A673 (cell line): Measurements from ENCODE around the gene PLXDC2. TPM values are rescaled to one million over a fixed set of nuclear protein-coding genes. Genes with fewer than 3 reads are reported as not detected.

Experiments
- BruUV-seq: library from RNA; stranded (reverse); fragments of 400-500 nt; replicated peaks from 2 replicates; lab custom pipeline; 2021; lab: Mats Ljungman, UMichigan
- CTCF ChIA-PET: fragments of 300-600 bp; sonication (Branson Sonifier 250); formaldehyde crosslinking; loops from one replicate; lab custom pipeline; 2022; ENCODE audit warnings: antibody characterized with exemption; lab: Charles Lee
- POLR2A ChIA-PET: fragments of 300-600 bp; sonication (Branson Sonifier 250); formaldehyde crosslinking; loops from one replicate; lab custom pipeline; 2022; ENCODE audit warnings: antibody characterized with exemption; ENCODE audit not compliant: low non-redundant PET; lab: Charles Lee
- DNase-seq: peaks from one replicate; pipeline ENCODE4 v3.0.0-alpha.2; 2015; ENCODE audit warnings: low spot score
- H3K27ac ChIP-seq: fragments of 200-600 bp; sonication (generic); 2 replicates; pipeline ENCODE4 v1.5.1; 2016; ENCODE audit warnings: mixed run types, low read depth, mild to moderate bottlenecking, mixed read lengths, antibody characterized with exemption, low read length; ENCODE audit not compliant: poor library complexity, severe bottlenecking
- H3K27me3 ChIP-seq: fragments of 200-600 bp; sonication (generic); replicated peaks from 2 replicates; pipeline ENCODE4 v1.6.1; 2017; ENCODE audit warnings: mixed run types, low read depth, mild to moderate bottlenecking, mixed read lengths, antibody characterized with exemption, low read length; ENCODE audit not compliant: insufficient read depth, poor library complexity
- H3K36me3 ChIP-seq: fragments of 200-600 bp; sonication (generic); 2 replicates; pipeline ENCODE4 v1.6.1; 2016; ENCODE audit warnings: mixed run types, mild to moderate bottlenecking, mixed read lengths, antibody characterized with exemption, low read length; ENCODE audit not compliant: insufficient read depth, poor library complexity, severe bottlenecking
- H3K4me1 ChIP-seq: fragments of 200-600 bp; sonication (generic); 2 replicates; pipeline ENCODE4 v1.6.1; 2017; ENCODE audit warnings: mixed run types, mild to moderate bottlenecking, mixed read lengths, antibody characterized with exemption, low read length; ENCODE audit not compliant: insufficient read depth, poor library complexity, severe bottlenecking
- H3K4me3 ChIP-seq: fragments of 200-600 bp; sonication (generic); 2 replicates; pipeline ENCODE4 v1.5.1; 2016; ENCODE audit warnings: low read depth, mixed run types, mild to moderate bottlenecking, mixed read lengths, low read length; ENCODE audit not compliant: poor library complexity, severe bottlenecking
- H3K9me3 ChIP-seq: fragments of 200-600 bp; sonication (generic); 2 replicates; pipeline ENCODE4 v1.6.1; 2016; ENCODE audit warnings: mixed run types, low read depth, mild to moderate bottlenecking, mixed read lengths, antibody characterized with exemption, low read length; ENCODE audit not compliant: poor library complexity, severe bottlenecking
- EZH2 ChIP-seq: fragments of 200-600 bp; sonication (generic); IDR thresholded peaks from 2 replicates; pipeline ENCODE4 v1.6.1; 2017; ENCODE audit warnings: borderline replicate concordance, low read depth, mild to moderate bottlenecking, mixed read lengths, antibody characterized with exemption, low read length; ENCODE audit not compliant: poor library complexity, severe bottlenecking
- intact Hi-C: fragments of 100-400 bp; cut with micrococcal nuclease; formaldehyde crosslinking; loops from one replicate; pipeline ENCODE4 v1.10.0; 2022; ENCODE audit not compliant: unreplicated experiment
- total RNA-seq: library from RNA; stranded (reverse); gene quantifications from 2 replicates; pipeline ENCODE4 v1.2.3, GENCODE V29; 2021
- TF ChIP-seq, protein P1 (sequence below): fragments of 300-800, 200-600 bp; sonication (generic); conservative IDR thresholded peaks from 2 replicates; pipeline ENCODE4 v1.5.1; 2017; ENCODE audit warnings: low read depth, mild to moderate bottlenecking, antibody characterized with exemption, low read length, moderate library complexity, mixed read lengths

PLXDC2 gene
- total RNA-seq, 1 experiment from 2014 or later: 74.8 TPM

GRCh38 chr10:20158086-20158485, 341.9 kb downstream of the PLXDC2 start:
- Histone ChIP-seq H3K4me1 (peaks cover 66% of the 10 kb centered on the region), H3K27me3 (no peaks in the 10 kb centered on the region), H3K9me3 (no peaks in the 10 kb centered on the region), H3K36me3 (no peaks in the 10 kb centered on the region), H3K27ac (peak overlapping the region; percentile 76), H3K4me3 (peak overlapping the region; percentile 8)
- DNase-seq: peak; percentile 80
- ChIA-PET POLR2A (interaction anchor here (0.6 to 0.7 kb wide), 4 partner anchors 56 to 822 kb away, joined by 3 to 10 read pairs (median 4); no protein-coding TSS in a partner anchor), CTCF (interaction anchor here (0.7 kb wide), 1 partner anchor 696 kb away, joined by 5 read pairs; no protein-coding TSS in a partner anchor)
- no TSS peak for BruUV-seq
- intact Hi-C loops: no loop called here
- TF ChIP-seq, protein P1, sequence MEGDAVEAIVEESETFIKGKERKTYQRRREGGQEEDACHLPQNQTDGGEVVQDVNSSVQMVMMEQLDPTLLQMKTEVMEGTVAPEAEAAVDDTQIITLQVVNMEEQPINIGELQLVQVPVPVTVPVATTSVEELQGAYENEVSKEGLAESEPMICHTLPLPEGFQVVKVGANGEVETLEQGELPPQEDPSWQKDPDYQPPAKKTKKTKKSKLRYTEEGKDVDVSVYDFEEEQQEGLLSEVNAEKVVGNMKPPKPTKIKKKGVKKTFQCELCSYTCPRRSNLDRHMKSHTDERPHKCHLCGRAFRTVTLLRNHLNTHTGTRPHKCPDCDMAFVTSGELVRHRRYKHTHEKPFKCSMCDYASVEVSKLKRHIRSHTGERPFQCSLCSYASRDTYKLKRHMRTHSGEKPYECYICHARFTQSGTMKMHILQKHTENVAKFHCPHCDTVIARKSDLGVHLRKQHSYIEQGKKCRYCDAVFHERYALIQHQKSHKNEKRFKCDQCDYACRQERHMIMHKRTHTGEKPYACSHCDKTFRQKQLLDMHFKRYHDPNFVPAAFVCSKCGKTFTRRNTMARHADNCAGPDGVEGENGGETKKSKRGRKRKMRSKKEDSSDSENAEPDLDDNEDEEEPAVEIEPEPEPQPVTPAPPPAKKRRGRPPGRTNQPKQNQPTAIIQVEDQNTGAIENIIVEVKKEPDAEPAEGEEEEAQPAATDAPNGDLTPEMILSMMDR: no peak
- no peak for TF ChIP-seq EZH2

GRCh38 chr10:20162123-20162522, 345.9 kb downstream of the PLXDC2 start:
- H3K27ac ChIP-seq: peak overlapping the region; percentile 75
- intact Hi-C loops: loop anchor here (5.0 kb wide), 1 partner anchor 345 kb away; the partner anchor contains the start of gene PLXDC2
- POLR2A ChIA-PET: no interaction called here
- H3K4me1 ChIP-seq: peaks cover 73% of the 10 kb centered on the region
- H3K27me3 ChIP-seq: no peaks in the 10 kb centered on the region
- BruUV-seq: no TSS peak
- no peaks in the 10 kb centered on the region for H3K9me3 ChIP-seq
- TF ChIP-seq, protein P1: no peak
- TF ChIP-seq EZH2: no peak
- H3K36me3 ChIP-seq: no peaks in the 10 kb centered on the region
- CTCF ChIA-PET: no interaction called here
- peak; percentile 85 for DNase-seq
- H3K4me3 ChIP-seq: no peak overlapping the region

- intact Hi-C loops: no loop called here
- ChIA-PET CTCF (no interaction called here), POLR2A (no interaction called here)
- TF ChIP-seq, protein P1: no peak
- no peak for TF ChIP-seq EZH2
- H3K9me3 ChIP-seq: no peaks in the 10 kb centered on the region
- no peaks in the 10 kb centered on the region for H3K36me3 ChIP-seq
- DNase-seq: no peak
- no peaks in the 10 kb centered on the region for H3K27me3 ChIP-seq
- no peak overlapping the region for H3K4me3 ChIP-seq
- peaks cover 46% of the 10 kb centered on the region for H3K4me1 ChIP-seq
- no TSS peak for BruUV-seq
- H3K27ac ChIP-seq: no peak overlapping the region
These were observed 350.0 kb downstream of the PLXDC2 start for GRCh38 chr10:20166096-20166675.
